ENCODE data around the gene NCR3LG1.

The NCR3LG1 gene

DNA sequence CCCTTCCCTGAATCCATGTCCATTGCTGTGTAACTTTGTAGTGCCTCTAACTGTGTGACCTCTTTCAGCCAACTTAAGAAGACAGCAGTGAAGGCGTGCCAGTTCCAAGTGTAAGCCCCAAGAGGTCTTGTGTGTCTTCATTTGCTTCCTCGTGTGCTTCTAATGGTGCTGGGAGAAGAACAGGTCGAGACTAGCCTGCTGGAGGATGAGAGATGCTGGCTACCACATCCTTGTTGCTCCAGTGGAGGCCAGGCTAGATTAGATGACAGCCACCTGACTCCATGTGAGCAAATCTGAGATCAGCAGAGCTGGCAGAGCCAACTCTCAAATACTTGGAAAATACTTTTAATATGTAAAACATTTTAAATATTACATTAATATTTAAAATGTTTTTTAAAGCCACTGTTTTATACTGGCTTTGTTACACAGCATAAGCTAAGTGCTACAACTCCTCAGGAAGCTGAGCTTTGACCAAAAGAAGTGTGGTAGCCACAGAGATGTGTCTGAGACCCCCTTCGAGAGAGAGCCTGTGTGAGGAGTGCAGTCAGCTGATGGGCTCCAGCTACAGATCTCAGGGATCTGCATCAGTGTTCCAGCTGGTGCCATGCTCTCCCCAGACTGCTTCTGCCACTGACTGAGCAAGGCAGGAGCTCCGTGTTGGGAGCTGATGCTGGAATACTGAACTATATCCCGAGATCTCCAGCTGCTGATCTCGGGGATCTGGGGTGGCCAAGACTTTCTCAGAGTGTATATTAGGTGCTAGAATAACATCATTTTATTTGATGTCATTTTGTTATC, 28.0 kb downstream of the NCR3LG1 start:
- Histone ChIP-seq H3K27ac (no peak overlapping the region), H3K9me3 (replicated peaks in 1 of 11) (peaks cover 36 to 57% (median 47%) of the 10 kb centered on the region in 11 experiments), H3K4me2 (no peak overlapping the region), H3K27me3 (no peaks in the 10 kb centered on the region), H3K36me3 (0 out of 22 replicates have a peak, but pooled peaks cover 0 to 5% (median 0%) of the 10 kb centered on the region in 11 experiments), H4K20me1 (peaks cover 0 to 7% (median 0%) of the 10 kb centered on the region in 11 experiments; a peak in 3 of 22 replicates), H3K4me1 (peaks cover 4 to 19% (median 15%) of the 10 kb centered on the region in 10 experiments; a peak in 16 of 20 replicates), H3K4me3 (no peak overlapping the region), H3K9ac (no peak overlapping the region)
- no peak for TF ChIP-seq Cebpa-rat (IDR thresholded peaks at IDR 0.05)

DNA sequence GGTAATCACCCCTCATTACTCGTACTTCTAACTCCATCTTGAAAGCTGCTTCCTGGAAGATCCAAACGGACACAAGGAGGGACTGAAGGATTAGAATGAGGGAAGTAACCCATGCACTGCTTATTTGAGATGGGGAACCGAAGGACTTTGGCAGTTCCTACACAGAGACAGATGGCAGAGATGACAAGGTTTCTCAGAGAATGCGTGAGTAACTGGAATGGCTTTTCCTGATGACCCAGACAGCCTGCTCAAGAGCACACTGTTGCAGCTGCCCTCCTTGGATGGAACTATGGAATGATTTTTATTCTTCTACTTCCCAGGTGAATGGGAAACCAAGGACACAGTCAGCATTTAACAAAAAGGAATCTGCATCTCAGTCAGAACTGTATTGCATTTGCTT, 29.6 kb downstream of the NCR3LG1 start:
- no peak for TF ChIP-seq Cebpa-rat (IDR thresholded peaks at IDR 0.05)
- Histone ChIP-seq H4K20me1 (peaks cover 0 to 14% (median 0%) of the 10 kb centered on the region in 11 experiments; a peak in 4 of 22 replicates), H3K4me2 (no peak overlapping the region), H3K27ac (no peak overlapping the region), H3K9ac (no peak overlapping the region), H3K27me3 (no peaks in the 10 kb centered on the region), H3K9me3 (replicated peaks in 1 of 11) (peaks cover 25 to 41% (median 33%) of the 10 kb centered on the region in 11 experiments), H3K4me3 (no peak overlapping the region), H3K36me3 (no peaks in the 10 kb centered on the region), H3K4me1 (peaks cover 6 to 21% (median 12%) of the 10 kb centered on the region in 10 experiments; a peak in 18 of 20 replicates)

DNA sequence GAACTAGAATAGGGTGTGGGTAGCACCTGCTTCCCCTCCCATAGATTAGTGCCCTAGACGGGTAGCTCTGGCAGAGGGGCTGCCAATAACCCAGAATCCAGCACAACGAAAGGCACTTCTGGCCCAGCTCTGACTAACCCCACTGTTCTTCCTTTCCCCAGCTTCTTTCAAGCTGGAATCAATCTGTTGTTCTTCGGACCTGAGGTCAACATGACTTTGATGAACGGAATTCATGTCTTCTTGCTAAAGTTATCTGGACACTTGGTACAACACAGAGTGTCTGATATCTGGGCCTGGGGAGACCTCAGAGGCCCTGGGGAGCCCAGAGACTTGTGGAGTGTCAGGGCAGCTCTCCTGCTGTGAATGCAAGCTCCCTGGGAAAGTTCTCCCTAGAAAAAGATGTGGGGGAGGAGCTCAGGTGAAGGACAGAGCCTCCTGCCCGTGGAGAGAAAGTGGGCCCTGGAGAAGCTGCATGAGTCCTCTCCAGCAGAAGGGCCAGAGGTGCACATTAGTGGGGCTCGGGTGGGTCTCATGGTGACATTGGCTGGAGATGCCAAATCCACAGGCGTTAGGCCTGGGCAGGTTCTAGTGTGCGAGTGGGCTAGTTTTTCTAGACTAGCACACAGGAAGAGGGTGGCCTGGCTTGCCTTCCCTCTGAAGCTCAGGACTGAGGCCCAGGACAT, 30.6 kb downstream of the NCR3LG1 start:
- no peak overlapping the region for H3K4me2 ChIP-seq
- H4K20me1 ChIP-seq: peaks cover 0 to 16% (median 0%) of the 10 kb centered on the region in 11 experiments; a peak in 4 of 22 replicates
- H3K27me3 ChIP-seq: no peaks in the 10 kb centered on the region
- H3K9ac ChIP-seq: no peak overlapping the region
- H3K4me1 ChIP-seq: peaks cover 10 to 31% (median 21%) of the 10 kb centered on the region in 10 experiments; a peak in 18 of 20 replicates
- no peak for TF ChIP-seq Cebpa-rat (IDR thresholded peaks at IDR 0.05)
- H3K9me3 ChIP-seq (replicated peaks in 1 of 11): peaks cover 22 to 31% (median 24%) of the 10 kb centered on the region in 11 experiments
- H3K27ac ChIP-seq: no peak overlapping the region
- H3K36me3 ChIP-seq: no peaks in the 10 kb centered on the region
- no peak overlapping the region for H3K4me3 ChIP-seq

DNA sequence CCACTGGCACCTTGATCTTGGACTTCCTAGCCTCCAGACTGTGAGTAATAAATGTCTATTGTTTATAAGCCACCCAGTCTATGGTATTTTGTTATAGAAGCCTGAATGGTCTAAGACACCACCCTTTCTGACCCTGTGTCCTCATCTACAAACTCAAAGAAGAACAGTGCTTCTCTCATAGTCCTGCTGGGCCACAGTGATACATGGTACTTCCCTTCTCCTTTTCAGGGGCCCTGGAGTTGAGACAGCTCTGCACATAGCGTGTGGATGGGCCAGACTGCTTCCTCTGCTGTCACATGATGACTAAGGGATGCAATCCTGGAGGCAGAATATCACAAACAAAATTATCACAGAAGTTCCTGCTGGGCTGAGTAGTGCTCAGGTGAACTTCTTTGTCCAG, 31.9 kb downstream of the NCR3LG1 start:
- peak overlapping the region in 2 of 11 experiments; percentile 9 to 17; a peak in 3 of 22 replicates for H3K4me2 ChIP-seq
- TF ChIP-seq Cebpa-rat (IDR thresholded peaks at IDR 0.05): no peak
- peaks cover 0 to 9% (median 0%) of the 10 kb centered on the region in 11 experiments; a peak in 9 of 22 replicates for H3K27me3 ChIP-seq
- H3K9ac ChIP-seq: no peak overlapping the region
- H4K20me1 ChIP-seq: peaks cover 0 to 23% (median 0%) of the 10 kb centered on the region in 11 experiments; a peak in 4 of 22 replicates
- H3K27ac ChIP-seq: no peak overlapping the region
- H3K4me3 ChIP-seq: no peak overlapping the region
- H3K36me3 ChIP-seq: no peaks in the 10 kb centered on the region
- peaks cover 10 to 18% (median 11%) of the 10 kb centered on the region in 11 experiments for H3K9me3 ChIP-seq (replicated peaks in 1 of 11)
- H3K4me1 ChIP-seq: peaks cover 10 to 44% (median 34%) of the 10 kb centered on the region in 10 experiments; a peak in 18 of 20 replicates

DNA sequence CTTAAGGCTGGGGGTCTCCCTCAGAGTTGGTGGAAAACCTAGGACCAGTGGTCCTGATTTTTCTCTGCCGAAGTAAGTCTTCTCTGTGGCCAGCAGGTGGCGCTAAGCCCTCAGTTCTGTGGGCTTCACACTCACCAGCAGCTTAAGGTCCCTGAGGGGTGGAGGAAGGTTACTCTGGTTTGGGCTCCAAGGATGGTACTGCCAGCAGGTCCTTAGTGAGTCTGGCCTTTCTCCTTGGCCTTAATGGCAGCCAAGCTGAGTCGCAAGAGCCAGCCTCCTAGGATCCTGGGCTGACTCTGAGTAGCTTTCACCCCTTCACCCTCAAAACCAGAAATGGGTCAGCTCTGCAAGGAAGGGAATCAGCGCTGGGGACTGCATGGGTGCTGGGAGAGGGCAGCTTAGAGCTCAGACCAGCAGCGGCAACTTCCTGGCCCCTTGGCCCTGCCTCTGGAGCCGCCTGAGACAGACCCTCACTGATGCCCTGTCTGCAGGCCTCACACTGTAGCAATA, 32.5 kb downstream of the NCR3LG1 start:
- no peaks in the 10 kb centered on the region for H3K36me3 ChIP-seq
- H3K4me2 ChIP-seq: peak overlapping the region in 4 of 11 experiments; percentile 3 to 17 (median 12); a peak in 4 of 22 replicates
- H3K9ac ChIP-seq: 0 out of 22 replicates have a peak overlapping the region, but pooled peaks of 1 of the 11 experiments have one; percentile 1
- peaks cover 10 to 47% (median 37%) of the 10 kb centered on the region in 10 experiments; a peak in 18 of 20 replicates for H3K4me1 ChIP-seq
- peaks cover 0 to 23% (median 0%) of the 10 kb centered on the region in 11 experiments; a peak in 4 of 22 replicates for H4K20me1 ChIP-seq
- H3K9me3 ChIP-seq (replicated peaks in 1 of 11): peaks cover 4 to 12% (median 5%) of the 10 kb centered on the region in 11 experiments
- H3K4me3 ChIP-seq: no peak overlapping the region
- H3K27ac ChIP-seq: no peak overlapping the region
- H3K27me3 ChIP-seq: peaks cover 0 to 14% (median 0%) of the 10 kb centered on the region in 11 experiments; a peak in 10 of 22 replicates
- no peak for TF ChIP-seq Cebpa-rat (IDR thresholded peaks at IDR 0.05)

DNA sequence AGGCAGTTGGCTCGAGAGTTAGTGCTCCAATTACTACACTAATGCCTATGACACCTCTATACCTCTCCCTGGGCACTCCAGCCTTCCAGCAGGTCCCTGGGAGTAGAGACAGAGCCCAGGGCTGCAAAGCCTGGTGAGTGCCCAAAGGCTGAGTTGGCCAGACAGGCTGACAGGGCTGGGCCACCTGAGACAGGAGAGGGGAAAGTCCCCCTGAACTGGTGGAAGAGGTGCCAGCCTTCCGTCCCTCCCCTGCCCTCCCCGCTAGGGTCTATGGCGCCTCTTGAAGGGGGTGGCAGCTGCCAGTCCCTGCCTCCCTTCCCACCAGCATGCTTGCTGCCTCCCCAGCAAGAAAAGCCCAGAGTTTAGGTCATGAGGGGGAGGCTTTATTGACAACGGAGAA, 33.9 kb downstream of the NCR3LG1 start:
- Histone ChIP-seq H3K27me3 (peaks cover 0 to 14% (median 0%) of the 10 kb centered on the region in 11 experiments; a peak in 10 of 22 replicates), H3K4me1 (peaks cover 10 to 59% (median 49%) of the 10 kb centered on the region in 10 experiments; a peak in 18 of 20 replicates), H3K27ac (peak overlapping the region in 1 of 11 experiments; percentile 2; a peak in 1 of 22 replicates), H3K4me2 (peak overlapping the region in 8 of 11 experiments; percentile 76 to 96 (median 92); a peak in 15 of 22 replicates), H3K9ac (peak overlapping the region in 7 of 11 experiments; percentile 14 to 69 (median 48); a peak in 6 of 22 replicates), H3K4me3 (peak overlapping the region in 1 of 10 experiments; percentile 44; a peak in 2 of 20 replicates), H3K36me3 (no peaks in the 10 kb centered on the region), H3K9me3 (replicated peaks in 1 of 11) (no peaks in the 10 kb centered on the region), H4K20me1 (peaks cover 0 to 23% (median 0%) of the 10 kb centered on the region in 11 experiments; a peak in 4 of 22 replicates)
- TF ChIP-seq Cebpa-rat (IDR thresholded peaks at IDR 0.05): no peak

DNA sequence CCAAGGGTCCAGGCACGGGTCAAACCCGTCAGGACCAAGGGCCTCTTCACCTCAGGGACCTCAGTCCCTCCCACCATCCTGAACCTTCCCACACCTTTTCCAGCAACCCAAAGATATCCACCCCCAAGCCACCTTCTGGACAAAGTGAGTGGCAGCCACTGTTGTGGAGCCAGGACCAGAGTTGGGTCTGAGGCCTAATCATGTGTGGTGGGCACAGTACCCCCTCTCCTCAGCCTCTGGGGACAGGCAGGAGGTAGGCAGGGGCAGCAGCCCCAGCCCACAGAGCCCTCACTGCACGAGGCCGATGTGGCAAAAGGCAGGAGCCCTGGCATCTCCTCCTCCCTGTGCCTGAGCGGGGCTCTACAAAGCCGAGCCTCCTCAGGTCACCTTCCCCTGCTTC, 34.3 kb downstream of the NCR3LG1 start:
- Histone ChIP-seq H3K27me3 (peaks cover 0 to 14% (median 0%) of the 10 kb centered on the region in 11 experiments; a peak in 10 of 22 replicates), H3K4me1 (peaks cover 10 to 63% (median 53%) of the 10 kb centered on the region in 10 experiments; a peak in 18 of 20 replicates), H3K9me3 (replicated peaks in 1 of 11) (no peaks in the 10 kb centered on the region), H3K36me3 (no peaks in the 10 kb centered on the region), H3K9ac (peak overlapping the region in 10 of 11 experiments; percentile 8 to 69 (median 39); a peak in 15 of 22 replicates), H3K4me2 (peak overlapping the region in 9 of 11 experiments; percentile 41 to 96 (median 91); a peak in 17 of 22 replicates), H3K27ac (peak overlapping the region in 6 of 11 experiments; percentile 2 to 56 (median 22); a peak in 6 of 22 replicates), H4K20me1 (peaks cover 0 to 23% (median 0%) of the 10 kb centered on the region in 11 experiments; a peak in 4 of 22 replicates), H3K4me3 (peak overlapping the region in 5 of 10 experiments; percentile 26 to 50 (median 41); a peak in 9 of 20 replicates)
- no peak for TF ChIP-seq Cebpa-rat (IDR thresholded peaks at IDR 0.05)
